Heart right ventricle (tissue), 16 donors: ENCODE measurements around the gene TSPAN5. TPM values are rescaled to one million over a fixed set of nuclear protein-coding genes. Genes with fewer than 3 reads are reported as not detected.

ENCODE experiments used
- ATAC-seq, 8 donors: fragments of 200-7000 bp; cut with Tn5 transposase; one replicate each; pipeline ENCODE4 v1.9.1; 2020; ENCODE audit warnings: mild to moderate bottlenecking in 8 of 8, moderate library complexity in 8 of 8, moderate number of reproducible peaks in 1 of 8
- DNase-seq, 2 donors: peaks; one replicate each; pipeline ENCODE4 v3.0.0-alpha.2; 2020
- H3K27ac ChIP-seq, 10 donors: fragments of 200-600 bp; sonication (generic) in 2 of 10; one replicate each; pipeline versions ENCODE4 v1.5.0 to v1.8.0; 2020 to 2022; ENCODE audit warnings: mild to moderate bottlenecking in 3 of 10
- H3K27me3 ChIP-seq, 7 donors: fragments of 200-600 bp; one replicate each; pipeline ENCODE4 v1.8.0; 2021 to 2022; ENCODE audit warnings: mild to moderate bottlenecking in 2 of 7
- H3K36me3 ChIP-seq, 9 donors: fragments of 200-600 bp; sonication (generic) in 1 of 9; one replicate each; pipeline versions ENCODE4 v1.5.0 to v1.8.0; 2020 to 2022; ENCODE audit warnings: mild to moderate bottlenecking in 2 of 9
- H3K4me1 ChIP-seq, 9 donors: fragments of 200-600 bp; sonication (generic) in 1 of 9; one replicate each; pipeline versions ENCODE4 v1.5.0 to v1.8.0; 2020 to 2022; ENCODE audit warnings: mild to moderate bottlenecking in 4 of 9
- H3K4me3 ChIP-seq, 10 donors: fragments of 200-600 bp; sonication (generic) in 2 of 10; one replicate each; pipeline versions ENCODE4 v1.5.0 to v1.8.0; 2020 to 2022; ENCODE audit warnings: mild to moderate bottlenecking in 7 of 10, moderate library complexity in 2 of 10
- H3K9me3 ChIP-seq, 11 donors: fragments of 200-600 bp in 10 of 11; sonication (generic) in 2 of 11; one replicate each; pipeline versions ENCODE4 v1.5.0 to v1.8.0; 2013 to 2022; ENCODE audit warnings: mild to moderate bottlenecking in 2 of 11, control low read depth in 1 of 11, moderate library complexity in 1 of 11
- CTCF ChIP-seq, 9 donors: fragments of 200-600 bp; sonication (generic) in 2 of 9; IDR thresholded peaks; one replicate each; pipeline versions ENCODE4 v1.5.0 to v1.8.0; 2021 to 2022; ENCODE audit warnings: antibody characterized with exemption in 9 of 9, mild to moderate bottlenecking in 5 of 9, moderate library complexity in 1 of 9
- WGBS, 2 donors: extraction: QIAGEN DNeasy Blood & Tissue Kit; methylation state at CpG; one replicate each; pipeline ENCODE4 v1.1.7; 2013; ENCODE audit warnings: inconsistent platforms in 1 of 2; 5-methylcytosine and 5-hydroxymethylcytosine counted together
- intact Hi-C, 10 donors: fragments of 100-400 bp; cut with DNase I; formaldehyde crosslinking; loops; one replicate each; pipeline versions ENCODE4 v1.11.1 to v1.14.2; 2022
- polyA plus RNA-seq, 2 donors: library from polyadenylated mRNA; stranded (reverse); fragments of 200-250 nt; gene quantifications; one replicate each; pipeline ENCODE4 v1.2.3, GENCODE V29; 2013
- total RNA-seq, 10 donors: library from RNA; stranded (reverse); fragmentation: NEBNext Ultra II Directional in 3 of 10; extraction: Animal tissue kit (Norgen Biotek cat#: 25700) in 3 of 10; gene quantifications; one replicate each; pipeline versions ENCODE4 v1.2.1 to v1.2.4, GENCODE V29; 2021 to 2023
- donor health status: Arrhythmogenic right ventricular cardiomyopathy.
- donor health status: ischemic (EF 13 %, LVEDD 7.1; RV severe dilation, severe dysfunction).
- donor health status: healthy with polysubstance abuse.
- donor health status: DM: no; HTN: yes; CAD: no.
- donor health status: DM: no; HTN: no; CAD: no.
- donor health status: ischemic (EF 25% LVEDD 6.9; RV normal size, moderate dysfunction).
- donor health status: ischemic (EF 25% LVEDD 5.7; RV mildly dilated, moderate dysfunction).
- donor health status: healthy.
- donor health status: DM: yes; HTN: yes; CAD: no.
- donor health status: Ischemic cardiomyopathy.
- donor health status: ischemic (EF 35%, LVEDD 5.7; RV mildly dilated, moderate dysfunction).
- donor health status: nonischemic (EF 11% LVEDD 7.7; RV severe dilation, severe dysfunction).
- donor health status: DM: yes; HTN: yes; CAD: no.
- donor health status: PGD.
- donor health status: ischemic (EF 29% LVEDD 5.4; RV normal size, mild dysfunction).
- donor health status: nonischemic (EF 23%, LVEDD 6.1; RV moderate dilation, normal function).

The TSPAN5 gene
- total and polyA plus RNA-seq, 12 donors = 0.85 to 6.7 (median 3.8) TPM

GRCh38 chr4:98700656-98701055 is 42.2 kb upstream of the TSPAN5 start:
- DNase-seq (no peak), ATAC-seq (no peak)
- intact Hi-C loops = no loop called here
- peaks cover 0 to 39% (median 0%) of the 10 kb centered on the region in 11 donors for H3K9me3 ChIP-seq
- H3K36me3 ChIP-seq = no peaks in the 10 kb centered on the region
- H3K27ac ChIP-seq = no peak overlapping the region
- 81 to 87% methylated on average over 3 of the region's 3 CpGs for WGBS, 2 donors
- no peak for TF ChIP-seq CTCF (IDR thresholded peaks at IDR 0.05)
- no peak overlapping the region for H3K4me3 ChIP-seq
- no peaks in the 10 kb centered on the region for H3K27me3 ChIP-seq
- no peaks in the 10 kb centered on the region for H3K4me1 ChIP-seq

- Histone ChIP-seq H3K4me3 (no peak overlapping the region), H3K4me1 (no peaks in the 10 kb centered on the region), H3K27me3 (no peaks in the 10 kb centered on the region), H3K36me3 (no peaks in the 10 kb centered on the region), H3K9me3 (peaks cover 0 to 20% (median 0%) of the 10 kb centered on the region in 11 donors), H3K27ac (no peak overlapping the region)
- ATAC-seq = no peak
- no peak for DNase-seq
- 91 to 93% methylated on average over 10 of the region's 10 CpGs for WGBS, 2 donors
- TF ChIP-seq CTCF (IDR thresholded peaks at IDR 0.05) = no peak
- intact Hi-C loops = no loop called here
Observed at GRCh38 chr4:98694076-98694475, 35.7 kb upstream of the TSPAN5 start.

- H3K27ac ChIP-seq = no peak overlapping the region
- peaks cover 0 to 7% (median 0%) of the 10 kb centered on the region in 11 donors for H3K9me3 ChIP-seq
- H3K4me3 ChIP-seq = no peak overlapping the region
- no peaks in the 10 kb centered on the region for H3K27me3 ChIP-seq
- TF ChIP-seq CTCF (IDR thresholded peaks at IDR 0.05) = no peak
- no peak for DNase-seq
- peaks cover 0 to 6% (median 0%) of the 10 kb centered on the region in 9 donors for H3K4me1 ChIP-seq
- no peak for ATAC-seq
- WGBS, 2 donors = 39 to 50% methylated on average over 7 of the region's 7 CpGs
- H3K36me3 ChIP-seq = no peaks in the 10 kb centered on the region
- intact Hi-C loops = no loop called here
Observed at GRCh38 chr4:98692411-98692810, 34.0 kb upstream of the TSPAN5 start.

GRCh38 chr4:98691588-98691987 is 33.2 kb upstream of the TSPAN5 start:
- Histone ChIP-seq H3K27ac (no peak overlapping the region), H3K4me3 (no peak overlapping the region), H3K4me1 (peaks cover 0 to 6% (median 0%) of the 10 kb centered on the region in 9 donors), H3K9me3 (no peaks in the 10 kb centered on the region), H3K27me3 (no peaks in the 10 kb centered on the region), H3K36me3 (no peaks in the 10 kb centered on the region)
- intact Hi-C loops = no loop called here
- WGBS, 2 donors = 63 to 68% methylated on average over 4 of the region's 4 CpGs
- ATAC-seq (no peak), DNase-seq (no peak)
- no peak for TF ChIP-seq CTCF (IDR thresholded peaks at IDR 0.05)
